Gastroesophageal sphincter (tissue), 4 donors: Measurements from ENCODE around the gene CHN1. TPM values are rescaled to one million over a fixed set of nuclear protein-coding genes. Genes with fewer than 3 reads are reported as not detected.

Source experiments
- ATAC-seq: fragments of 150-250 bp; one replicate; pipeline ENCODE4 v1.9.1; 2016; ENCODE audit warnings: mild to moderate bottlenecking, moderate library complexity
- H3K27ac ChIP-seq, 4 donors: fragments of 200-600 bp; sonication (generic) in 3 of 4; 1 replicate in 3 of 4; 2 replicates in 1 of 4; pipeline ENCODE4 v1.5.1; 2016 to 2019
- H3K27me3 ChIP-seq: fragments of 200-600 bp; sonication (generic); one replicate; pipeline ENCODE4 v1.5.1; 2019
- H3K36me3 ChIP-seq, 2 donors: fragments of 200-600 bp; sonication (generic); one replicate each; pipeline ENCODE4 v1.5.1; 2019; ENCODE audit warnings: control low read depth in 1 of 2
- H3K4me1 ChIP-seq, 3 donors: fragments of 200-600 bp; sonication (generic); 1 replicate in 2 of 3; 2 replicates in 1 of 3; pipeline ENCODE4 v1.5.1; 2016 to 2019; ENCODE audit warnings: control low read depth in 2 of 3
- H3K4me3 ChIP-seq, 2 donors: fragments of 200-600 bp; sonication (generic); one replicate each; pipeline ENCODE4 v1.5.1; 2019; ENCODE audit warnings: mild to moderate bottlenecking in 1 of 2, moderate library complexity in 1 of 2
- H3K9me3 ChIP-seq, 3 donors: fragments of 200-600 bp; sonication (generic); one replicate each; pipeline ENCODE4 v1.5.1; 2017 to 2019; ENCODE audit warnings: control low read depth in 2 of 3
- EP300 ChIP-seq: sonication (generic); formaldehyde crosslinking; IDR thresholded peaks from one replicate; pipeline ENCODE4 v1.6.1; 2017; ENCODE audit warnings: antibody characterized with exemption, mild to moderate bottlenecking
- POLR2A ChIP-seq, 2 donors: fragments of 450-650 bp; IDR thresholded peaks; one replicate each; pipeline ENCODE4 v1.6.1; 2017; ENCODE audit warnings: antibody characterized with exemption in 2 of 2, mild to moderate bottlenecking in 2 of 2, moderate library complexity in 1 of 2
- POLR2AphosphoS5 ChIP-seq: sonication (generic); formaldehyde crosslinking; IDR thresholded peaks from one replicate; pipeline ENCODE4 v1.6.1; 2017; ENCODE audit warnings: antibody characterized with exemption
- WGBS, 2 donors: methylation state at CpG; one replicate each; pipeline ENCODE4 v1.1.5; 2018; ENCODE audit warnings: low coverage in 1 of 2; 5-methylcytosine and 5-hydroxymethylcytosine counted together
- total RNA-seq, 4 donors: library from RNA; depleted of rRNA; stranded (reverse); fragments of >200 nt; gene quantifications; one replicate each; pipeline ENCODE4 v1.1.0, GENCODE V29; 2016
- TF ChIP-seq, protein P1 (sequence below), 4 experiments: fragments of 200-600 bp in 2 of 4; fragments of 450-650 bp in 2 of 4; sonication (generic) in 1 of 4; IDR thresholded peaks; one replicate each; pipeline ENCODE4 v1.5.1; 2017 to 2019; ENCODE audit warnings: antibody characterized with exemption in 4 of 4, mild to moderate bottlenecking in 2 of 4, moderate library complexity in 2 of 4

Gene CHN1
- total RNA-seq, 4 donors from 2014 or later = 13.3 to 35.8 (median 31.1) TPM

DNA sequence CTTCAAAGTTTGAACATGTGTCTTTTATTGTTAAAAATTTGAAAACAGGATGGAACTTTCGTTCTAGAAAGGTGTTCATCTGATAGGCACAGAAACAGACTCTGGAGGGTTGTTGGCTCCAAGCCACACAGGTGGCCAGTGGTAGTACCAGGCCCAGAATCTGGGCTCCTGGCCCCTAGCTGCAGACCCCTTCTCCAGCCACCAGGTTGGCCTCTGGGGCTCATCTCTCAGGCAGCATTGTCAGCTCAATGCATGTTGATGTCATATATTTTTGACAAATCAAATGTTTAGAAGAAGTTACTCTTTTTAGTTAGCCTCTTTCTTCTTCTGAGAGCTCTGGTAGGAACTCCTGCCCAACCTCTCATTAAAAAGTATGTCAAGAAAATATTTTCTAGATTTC lies 206.4 kb downstream of the CHN1 start:
- no peak for ATAC-seq
- H3K27ac ChIP-seq = no peak overlapping the region
- H3K36me3 ChIP-seq = peaks cover 0 to 22% of the 10 kb centered on the region in 2 donors
- TF ChIP-seq EP300 = no peak
- TF ChIP-seq POLR2AphosphoS5 = no peak
- TF ChIP-seq, protein P1, sequence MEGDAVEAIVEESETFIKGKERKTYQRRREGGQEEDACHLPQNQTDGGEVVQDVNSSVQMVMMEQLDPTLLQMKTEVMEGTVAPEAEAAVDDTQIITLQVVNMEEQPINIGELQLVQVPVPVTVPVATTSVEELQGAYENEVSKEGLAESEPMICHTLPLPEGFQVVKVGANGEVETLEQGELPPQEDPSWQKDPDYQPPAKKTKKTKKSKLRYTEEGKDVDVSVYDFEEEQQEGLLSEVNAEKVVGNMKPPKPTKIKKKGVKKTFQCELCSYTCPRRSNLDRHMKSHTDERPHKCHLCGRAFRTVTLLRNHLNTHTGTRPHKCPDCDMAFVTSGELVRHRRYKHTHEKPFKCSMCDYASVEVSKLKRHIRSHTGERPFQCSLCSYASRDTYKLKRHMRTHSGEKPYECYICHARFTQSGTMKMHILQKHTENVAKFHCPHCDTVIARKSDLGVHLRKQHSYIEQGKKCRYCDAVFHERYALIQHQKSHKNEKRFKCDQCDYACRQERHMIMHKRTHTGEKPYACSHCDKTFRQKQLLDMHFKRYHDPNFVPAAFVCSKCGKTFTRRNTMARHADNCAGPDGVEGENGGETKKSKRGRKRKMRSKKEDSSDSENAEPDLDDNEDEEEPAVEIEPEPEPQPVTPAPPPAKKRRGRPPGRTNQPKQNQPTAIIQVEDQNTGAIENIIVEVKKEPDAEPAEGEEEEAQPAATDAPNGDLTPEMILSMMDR (IDR thresholded peaks at IDR 0.05) = no peak
- TF ChIP-seq POLR2A (IDR thresholded peaks at IDR 0.05) = no peak
- H3K4me1 ChIP-seq = no peaks in the 10 kb centered on the region
- H3K27me3 ChIP-seq = no peaks in the 10 kb centered on the region
- no peaks in the 10 kb centered on the region for H3K9me3 ChIP-seq
- WGBS, 2 donors = 100% methylated on average over 1 of the region's 1 CpG
- no peak overlapping the region for H3K4me3 ChIP-seq

DNA sequence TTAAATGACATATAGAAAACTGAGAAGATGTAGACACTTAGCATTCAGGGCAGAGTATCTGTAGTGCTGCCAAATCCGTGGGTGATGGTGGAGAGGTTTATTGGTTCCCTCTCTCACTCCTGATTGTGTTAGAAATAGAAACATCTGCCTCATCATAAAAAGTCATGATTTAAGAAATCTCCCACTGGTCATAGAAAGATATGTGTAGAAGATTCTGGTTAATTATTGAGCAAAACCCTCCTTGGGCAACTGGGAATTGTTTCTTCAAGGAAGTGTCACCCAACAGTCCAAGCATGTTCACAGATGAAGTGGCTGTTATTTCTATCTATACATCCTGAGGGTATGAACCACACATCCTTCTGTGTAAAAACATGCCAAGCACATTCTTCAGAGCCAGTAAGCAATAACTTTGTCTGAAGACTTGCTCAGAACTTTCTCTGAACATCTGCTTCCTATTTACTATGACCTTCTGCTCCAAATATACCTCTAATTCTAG lies 207.4 kb downstream of the CHN1 start:
- TF ChIP-seq EP300 = no peak
- TF ChIP-seq POLR2A (IDR thresholded peaks at IDR 0.05) = no peak
- no peak for TF ChIP-seq POLR2AphosphoS5
- TF ChIP-seq, protein P1 (IDR thresholded peaks at IDR 0.05) = no peak
- Histone ChIP-seq H3K9me3 (no peaks in the 10 kb centered on the region), H3K27ac (no peak overlapping the region), H3K36me3 (peaks cover 0 to 22% of the 10 kb centered on the region in 2 donors), H3K27me3 (no peaks in the 10 kb centered on the region), H3K4me3 (no peak overlapping the region), H3K4me1 (no peaks in the 10 kb centered on the region)
- 70 to 72% methylated on average over 1 of the region's 1 CpG for WGBS, 2 donors
- no peak for ATAC-seq

DNA sequence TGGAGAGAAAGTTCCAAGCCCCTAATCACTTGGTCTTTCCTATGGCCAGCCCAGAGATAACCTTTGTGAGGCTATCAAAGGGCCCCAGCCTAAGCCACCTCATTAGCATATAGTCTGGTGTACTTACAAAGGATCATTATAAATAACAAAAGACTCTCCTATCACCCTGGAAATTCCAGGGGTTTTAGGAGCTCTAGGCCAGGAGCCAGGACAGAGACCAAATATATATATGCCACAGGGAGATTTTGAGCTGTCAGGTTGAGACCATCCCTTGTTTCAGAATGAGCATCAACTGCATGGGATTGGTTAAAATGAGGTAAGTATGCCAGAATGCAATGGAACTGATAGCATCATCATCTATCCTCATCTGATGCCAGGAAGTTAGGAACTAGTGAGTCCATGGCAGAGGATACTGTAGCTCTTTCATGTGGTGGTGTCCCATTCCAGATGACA lies 208.8 kb downstream of the CHN1 start:
- Histone ChIP-seq H3K9me3 (no peaks in the 10 kb centered on the region), H3K27ac (no peak overlapping the region), H3K36me3 (peaks cover 0 to 22% of the 10 kb centered on the region in 2 donors), H3K4me3 (no peak overlapping the region), H3K27me3 (no peaks in the 10 kb centered on the region), H3K4me1 (no peaks in the 10 kb centered on the region)
- TF ChIP-seq, protein P1 (IDR thresholded peaks at IDR 0.05) = no peak
- no peak for ATAC-seq

DNA sequence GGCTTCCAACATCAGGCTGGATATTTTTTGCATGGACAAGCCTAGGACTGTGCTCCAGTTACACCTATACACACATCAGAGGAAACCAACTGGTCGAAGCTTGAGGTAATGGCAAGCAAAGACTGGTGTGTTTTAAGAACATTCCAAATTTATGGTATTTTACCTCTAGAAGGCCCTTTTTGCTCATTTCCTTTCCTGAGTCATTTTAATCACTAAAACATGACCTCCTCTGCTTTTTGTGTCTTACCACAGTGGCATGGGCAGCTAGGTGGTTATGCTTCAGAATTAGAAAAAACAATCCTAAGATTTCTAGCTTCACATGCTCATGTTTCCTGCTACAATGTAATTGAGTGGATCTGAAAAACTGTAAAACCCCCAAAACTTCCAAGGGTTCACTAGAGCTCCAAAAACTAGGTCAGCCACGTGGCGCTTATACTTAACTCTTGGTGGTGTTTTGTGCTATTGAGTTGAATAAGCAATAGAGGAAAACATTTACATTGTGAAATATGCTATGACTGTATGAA lies 210.3 kb downstream of the CHN1 start:
- Histone ChIP-seq H3K27me3 (no peaks in the 10 kb centered on the region), H3K27ac (no peak overlapping the region), H3K36me3 (peaks cover 0 to 18% of the 10 kb centered on the region in 2 donors), H3K9me3 (no peaks in the 10 kb centered on the region), H3K4me1 (no peaks in the 10 kb centered on the region), H3K4me3 (no peak overlapping the region)
- WGBS, 2 donors = 77 to 94% methylated on average over 3 of the region's 3 CpGs
- no peak for ATAC-seq
- TF ChIP-seq, protein P1 (IDR thresholded peaks at IDR 0.05) = no peak
- TF ChIP-seq POLR2A (IDR thresholded peaks at IDR 0.05) = no peak
- TF ChIP-seq POLR2AphosphoS5 = no peak
- TF ChIP-seq EP300 = no peak

DNA sequence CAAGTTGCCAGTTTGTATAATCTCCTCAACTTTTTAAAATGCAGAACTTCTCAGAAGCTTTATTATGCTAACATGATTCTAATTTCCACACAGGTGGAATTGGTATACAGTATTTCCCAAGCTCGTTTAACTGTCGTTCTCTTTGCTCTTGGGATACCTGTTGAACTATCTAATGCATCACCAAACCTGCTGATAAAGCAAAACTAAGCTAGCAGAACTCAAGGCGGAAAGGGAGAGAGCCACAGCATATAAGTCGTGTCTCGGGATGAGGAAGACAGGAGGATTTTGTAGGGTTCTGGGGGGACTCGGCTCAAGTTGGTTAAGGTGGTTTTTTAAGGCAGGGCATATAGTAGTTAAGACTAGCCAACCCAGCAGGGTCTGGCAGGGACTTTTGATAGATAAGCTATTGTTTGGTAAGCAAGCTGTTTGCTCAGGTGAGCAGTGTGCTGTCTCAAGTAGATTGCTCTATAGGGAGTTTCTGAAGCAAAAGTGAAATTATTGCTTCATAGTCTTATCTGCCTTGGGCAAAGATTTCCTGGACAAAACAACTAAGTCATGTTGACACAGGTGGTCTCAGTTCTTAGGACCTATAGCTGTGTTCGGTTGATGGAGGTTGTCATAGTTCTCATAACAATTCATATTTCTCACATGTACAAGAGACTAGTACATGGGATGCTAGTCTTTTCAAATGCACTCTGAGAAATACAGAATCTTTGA lies 212.7 kb downstream of the CHN1 start:
- 82 to 88% methylated on average over 7 of the region's 7 CpGs for WGBS, 2 donors
- no peaks in the 10 kb centered on the region for H3K9me3 ChIP-seq
- H3K27ac ChIP-seq = no peak overlapping the region
- no peaks in the 10 kb centered on the region for H3K36me3 ChIP-seq
- H3K4me3 ChIP-seq = no peak overlapping the region
- H3K4me1 ChIP-seq = peaks cover 0 to 8% (median 6%) of the 10 kb centered on the region in 3 donors
- ATAC-seq = no peak
- H3K27me3 ChIP-seq = no peaks in the 10 kb centered on the region
- TF ChIP-seq POLR2AphosphoS5 (no peak), POLR2A (IDR thresholded peaks at IDR 0.05) (no peak), EP300 (no peak)
- TF ChIP-seq, protein P1 (IDR thresholded peaks at IDR 0.05) = no peak
